GM19240 (cell line): Measurements from ENCODE around the gene FBXL12.
"Not testable (repeated sequence)": the region's sequence is repeated elsewhere in the genome, so short reads cannot be mapped to it uniquely, and the experiment has no call there.

ENCODE experiments used
- DNase-seq: peaks from one replicate; pipeline ENCODE4 v3.0.0; 2011; ENCODE audit warnings: low spot score; ENCODE audit not compliant: insufficient read length

FBXL12 gene, protein sequence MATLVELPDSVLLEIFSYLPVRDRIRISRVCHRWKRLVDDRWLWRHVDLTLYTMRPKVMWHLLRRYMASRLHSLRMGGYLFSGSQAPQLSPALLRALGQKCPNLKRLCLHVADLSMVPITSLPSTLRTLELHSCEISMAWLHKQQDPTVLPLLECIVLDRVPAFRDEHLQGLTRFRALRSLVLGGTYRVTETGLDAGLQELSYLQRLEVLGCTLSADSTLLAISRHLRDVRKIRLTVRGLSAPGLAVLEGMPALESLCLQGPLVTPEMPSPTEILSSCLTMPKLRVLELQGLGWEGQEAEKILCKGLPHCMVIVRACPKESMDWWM

DNA sequence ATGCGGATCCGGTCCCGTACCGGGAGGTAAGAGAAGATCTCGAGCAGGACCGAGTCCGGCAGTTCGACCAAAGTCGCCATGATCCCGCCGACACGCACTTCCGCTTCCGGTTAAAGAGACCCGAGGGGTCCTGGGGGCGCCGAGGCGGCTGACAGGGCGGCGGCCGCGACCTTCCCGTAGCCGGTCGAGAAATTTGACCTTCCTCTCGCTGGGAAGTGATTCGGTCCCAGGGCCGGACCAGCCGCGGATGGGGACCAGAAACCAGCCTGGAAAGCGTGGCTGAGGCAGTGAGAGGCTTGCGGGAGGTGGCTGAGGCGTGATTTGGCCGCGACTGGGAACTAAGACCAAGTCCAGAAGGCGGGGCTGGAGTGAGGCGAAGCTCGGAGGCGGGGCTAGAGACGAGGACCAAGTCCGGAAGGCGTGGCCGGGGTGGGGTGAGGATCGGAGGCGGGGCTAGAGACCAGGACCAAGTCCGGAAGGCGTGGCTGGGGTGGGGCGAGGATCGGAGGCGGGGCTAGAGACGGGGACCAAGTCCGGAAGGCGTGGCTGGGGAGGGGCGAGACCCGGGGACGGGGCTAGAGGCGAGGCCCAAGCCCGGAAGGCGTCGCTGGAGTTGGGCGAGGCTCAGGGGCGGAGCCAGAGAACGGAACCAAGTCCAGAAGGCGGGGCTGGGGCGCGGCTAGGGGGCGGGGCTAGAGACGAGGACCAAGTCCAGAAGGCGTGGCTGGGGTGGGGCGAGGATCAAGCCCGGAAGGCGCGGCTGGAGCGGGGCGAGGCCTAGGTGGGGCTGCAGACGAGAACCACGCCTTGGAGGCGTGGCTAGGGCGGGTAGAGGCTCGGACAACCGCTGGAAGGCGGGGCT lies at the start of gene FBXL12:
Gene FBXL12 (minus strand): TSS at position 346 of the 862 bp plus-strand sequence. CDS start 266 bp downstream, at position 80.
- peak; percentile 64 for DNase-seq

DNA sequence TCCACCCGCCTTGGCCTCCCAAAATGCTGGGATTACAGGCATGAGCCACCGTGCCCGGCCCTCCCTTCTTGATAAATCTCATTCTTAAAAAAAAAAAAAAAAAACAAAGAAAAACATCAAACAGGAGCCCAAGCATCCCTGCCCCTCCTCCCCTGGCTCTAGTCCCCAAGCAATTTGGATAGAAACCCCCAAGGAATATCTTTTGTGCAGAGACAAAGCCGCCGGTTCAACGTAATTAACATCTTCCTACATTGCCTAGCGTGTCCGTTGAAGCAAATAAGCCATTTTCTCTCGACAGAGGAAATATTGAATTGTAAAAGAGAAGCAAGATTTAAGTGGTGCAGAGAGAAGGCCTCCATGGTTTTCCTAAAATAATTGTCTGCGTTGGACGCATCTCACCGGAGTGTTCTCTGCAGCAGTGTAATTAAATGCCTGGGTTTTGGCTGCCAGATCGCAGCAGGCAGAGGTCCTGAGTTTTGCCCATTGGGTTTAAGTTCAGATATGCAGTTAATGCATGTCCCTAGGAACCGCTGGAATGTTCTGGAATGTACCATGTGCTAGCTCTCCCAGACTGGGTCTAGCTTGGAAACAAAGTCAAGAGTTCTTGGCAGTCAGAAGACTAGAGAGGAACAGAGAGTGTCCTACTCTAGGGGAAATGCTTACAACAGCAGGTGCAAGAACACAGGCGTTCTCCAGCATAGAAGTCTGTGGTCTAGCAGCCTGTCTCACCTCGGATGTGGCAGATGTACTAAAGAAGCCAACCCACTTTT lies 47.0 kb upstream of the FBXL12 start:
- no peak for DNase-seq

DNA sequence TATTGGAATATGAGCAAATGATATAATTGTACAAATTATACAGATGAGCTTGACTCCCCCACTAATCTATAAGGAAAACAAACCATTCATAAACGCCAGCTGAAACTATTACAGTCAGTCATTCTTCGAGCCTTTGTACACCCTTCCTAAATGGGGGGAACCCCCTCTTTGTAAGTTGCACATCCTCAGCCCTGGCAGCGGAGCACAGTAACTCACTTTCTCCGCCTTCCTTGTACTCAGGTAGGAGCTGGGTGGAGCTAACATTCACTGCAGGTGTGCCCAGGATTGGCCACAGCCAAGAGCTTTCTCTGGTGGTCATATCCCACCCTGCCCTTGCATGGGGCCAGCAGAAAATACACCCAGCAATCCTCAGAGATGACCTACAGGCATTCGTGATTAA lies 44.9 kb upstream of the FBXL12 start:
- DNase-seq, result no peak

DNA sequence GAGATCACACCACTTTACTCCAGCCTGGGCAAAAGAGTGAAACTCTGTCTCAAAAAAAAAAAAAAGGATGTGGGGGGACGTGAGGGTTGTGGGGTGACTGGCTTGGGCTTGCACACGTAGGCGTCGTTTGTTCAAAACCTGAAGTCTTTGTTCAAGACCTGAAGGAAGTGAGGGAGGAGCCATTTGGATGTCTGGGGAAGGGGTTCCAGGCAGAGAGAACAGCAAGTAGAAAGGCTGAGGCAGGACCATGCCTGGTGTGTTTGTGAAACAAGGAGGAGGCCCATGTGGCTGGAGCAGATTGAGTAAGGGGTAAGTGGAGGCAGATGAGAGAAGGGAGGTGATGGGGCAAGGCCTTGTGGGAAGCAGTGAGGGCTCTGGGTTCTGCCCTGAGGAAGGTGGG lies 44.1 kb upstream of the FBXL12 start:
- no peak for DNase-seq

DNA sequence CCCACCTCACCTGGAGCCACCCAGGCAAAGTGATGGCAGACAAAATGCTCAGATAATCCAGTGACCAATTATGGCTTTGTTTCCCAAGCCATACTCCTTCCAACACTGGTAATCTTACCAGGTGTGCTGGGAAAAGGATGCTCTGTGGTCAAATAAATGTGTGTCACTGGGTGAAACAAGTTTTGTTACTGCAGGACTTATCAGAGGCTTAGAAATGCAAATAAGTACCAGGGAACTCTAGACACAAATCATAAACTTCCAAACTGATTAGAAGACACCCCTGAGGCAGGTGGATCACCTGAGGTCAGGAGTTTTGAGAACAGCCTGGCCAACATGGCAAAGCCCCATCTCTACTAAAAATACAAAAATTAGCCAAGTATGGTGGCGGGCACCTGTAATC lies 42.6 kb upstream of the FBXL12 start:
- no peak for DNase-seq

DNA sequence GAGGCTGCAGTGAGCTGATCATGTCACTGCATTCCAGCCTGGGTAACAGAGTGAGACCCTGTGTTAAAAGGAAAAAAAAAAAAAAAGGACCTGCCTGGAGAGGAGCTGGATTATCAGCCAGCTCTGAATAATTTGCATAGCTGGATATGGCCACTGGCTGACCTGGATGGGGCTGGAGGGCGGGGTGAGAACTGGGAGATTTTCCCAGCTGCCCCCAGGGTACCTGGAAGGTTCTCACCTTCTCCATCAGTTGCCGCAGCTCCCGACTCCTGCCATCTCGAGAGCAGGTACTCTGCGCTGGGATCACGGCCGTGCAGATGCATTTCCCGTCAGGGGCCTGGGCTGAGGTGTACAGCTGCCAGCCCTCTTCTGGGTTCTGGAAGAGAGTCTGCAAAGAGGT lies 41.5 kb upstream of the FBXL12 start:
- no peak for DNase-seq

DNA sequence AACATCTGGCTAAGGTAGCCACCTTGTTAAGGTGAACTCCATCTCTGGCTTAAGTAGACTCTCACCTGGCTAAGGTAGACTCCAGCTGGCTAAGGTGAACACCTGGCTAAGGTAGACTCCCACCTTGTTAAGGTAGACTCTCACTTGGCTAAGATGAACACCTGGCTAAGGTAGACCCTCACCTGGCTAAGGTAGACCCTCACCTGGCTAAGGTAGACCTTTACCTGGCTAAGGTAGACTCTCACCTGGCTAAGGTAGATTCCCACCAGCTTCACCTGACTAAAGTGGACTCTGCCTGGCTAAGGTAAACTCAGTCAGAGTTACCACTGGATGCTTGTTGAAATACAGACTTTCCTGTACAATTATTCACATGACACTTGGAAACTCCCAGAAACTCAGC lies 39.9 kb upstream of the FBXL12 start:
- DNase-seq, result no peak

DNA sequence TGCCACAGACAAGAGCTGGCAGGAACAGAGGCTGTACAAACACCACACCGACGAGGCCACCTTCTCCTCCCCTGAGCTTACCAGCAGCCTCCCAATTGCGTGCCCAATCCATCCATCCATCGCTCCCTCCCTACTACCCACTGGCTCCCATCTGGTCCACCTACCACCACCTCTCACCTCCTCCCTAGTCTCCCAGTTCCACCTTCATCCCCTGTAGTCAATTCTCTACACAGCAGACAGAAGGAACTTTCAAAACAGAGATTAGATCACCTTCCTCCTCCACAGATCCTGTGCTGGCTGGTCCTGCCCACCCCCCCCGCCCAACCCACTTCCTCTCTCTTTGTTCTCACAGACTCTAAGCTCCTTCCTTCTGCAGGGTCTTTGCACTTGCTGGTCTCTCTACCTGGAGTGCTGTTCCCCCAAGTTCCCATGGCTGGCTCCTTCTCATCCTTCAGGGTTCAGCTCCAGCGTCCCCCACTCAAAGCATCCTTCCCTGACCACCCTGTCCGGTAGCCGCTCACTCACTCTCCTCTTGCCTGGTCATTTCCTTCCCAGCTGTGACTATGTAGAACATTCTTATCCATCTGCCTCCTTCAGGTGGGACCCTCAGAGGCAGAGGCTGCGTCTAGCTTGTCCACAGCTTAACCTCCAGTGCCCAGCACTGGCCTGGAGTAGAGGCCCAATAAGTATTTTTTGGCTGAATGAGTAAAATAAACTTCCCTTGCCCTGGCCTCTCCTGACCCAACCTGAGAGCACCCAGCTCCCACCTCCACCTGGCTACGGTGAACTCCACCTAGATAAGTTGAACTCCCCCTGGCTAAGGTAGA lies 39.3 kb upstream of the FBXL12 start:
- peak; percentile 41 for DNase-seq

DNA sequence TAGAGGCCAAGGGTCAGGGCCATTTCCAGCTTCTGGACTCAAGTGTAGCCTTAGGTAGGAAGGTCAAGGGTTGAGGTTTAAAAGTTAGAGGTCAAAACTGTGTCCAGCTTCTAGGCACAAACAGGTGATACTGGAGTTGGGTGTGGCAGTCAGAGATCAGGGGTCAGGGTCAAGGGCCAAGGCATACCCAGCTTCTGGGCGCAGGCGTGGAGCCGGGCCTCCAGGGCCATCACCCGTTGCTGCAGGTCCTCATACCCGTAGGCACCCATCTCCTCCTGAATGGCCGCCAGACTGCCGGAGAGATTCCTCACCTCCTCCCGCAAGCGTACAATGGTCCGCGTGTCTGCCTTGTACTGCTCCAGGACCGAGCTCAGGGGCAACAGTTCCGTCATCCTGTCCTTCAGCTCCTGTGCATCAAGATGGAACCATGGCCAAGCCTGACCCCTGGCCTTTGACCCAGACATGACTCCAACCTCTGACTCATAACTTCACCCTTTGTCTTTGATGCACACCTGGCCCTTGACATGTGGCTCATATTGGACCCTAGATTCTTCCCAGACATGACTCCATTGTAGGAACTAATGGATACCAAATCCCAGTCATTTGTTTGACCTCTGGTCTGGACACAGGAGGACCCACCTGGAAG lies 38.3 kb upstream of the FBXL12 start:
- no peak for DNase-seq

DNA sequence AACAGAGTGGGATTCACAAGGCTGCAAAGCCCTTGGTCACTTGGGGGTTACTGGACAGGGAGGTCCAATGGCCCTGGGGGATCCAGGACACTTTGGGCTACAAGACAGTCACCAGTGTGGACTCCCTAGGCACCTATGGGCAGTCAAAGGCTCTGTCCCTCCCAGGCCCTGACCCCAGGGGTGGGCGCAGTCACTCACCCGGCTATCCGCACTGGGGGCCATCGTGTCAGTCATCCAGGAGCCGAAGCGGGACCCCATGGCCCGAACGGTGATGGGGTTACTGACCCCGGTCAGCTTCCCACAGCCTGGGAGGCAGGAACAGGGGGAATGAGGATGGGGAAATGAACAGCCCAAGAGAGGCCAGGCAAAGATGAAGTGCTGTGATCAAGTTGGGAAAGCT lies 37.7 kb upstream of the FBXL12 start:
- no peak for DNase-seq

DNA sequence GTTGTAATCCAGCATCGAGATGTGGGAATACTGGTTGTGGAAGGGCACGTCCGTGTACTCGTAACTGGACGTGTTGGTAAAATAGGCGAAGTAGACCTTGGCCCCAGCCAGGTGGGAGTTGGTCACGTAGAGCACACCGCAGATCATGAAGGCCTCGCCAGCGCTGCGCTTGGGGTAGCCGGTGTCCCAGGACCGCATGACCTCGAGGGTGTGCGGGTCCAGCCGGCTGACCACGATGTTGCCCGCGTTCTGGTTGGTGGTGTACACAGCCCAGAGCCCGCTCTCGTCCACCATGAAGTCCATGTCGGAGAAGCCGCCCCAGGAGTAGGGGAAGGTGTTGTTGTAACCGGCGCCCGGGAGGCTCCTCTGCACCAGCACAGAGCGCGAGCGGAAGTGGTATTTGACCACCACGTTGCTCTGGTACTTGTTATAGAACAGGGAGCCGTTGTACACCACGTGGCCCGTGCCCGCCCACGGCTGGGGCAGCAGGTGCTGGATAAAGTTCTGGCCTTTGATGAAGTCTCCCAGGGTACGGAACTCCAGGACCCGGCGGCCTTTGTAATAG lies 35.5 kb upstream of the FBXL12 start:
- no peak for DNase-seq

DNA sequence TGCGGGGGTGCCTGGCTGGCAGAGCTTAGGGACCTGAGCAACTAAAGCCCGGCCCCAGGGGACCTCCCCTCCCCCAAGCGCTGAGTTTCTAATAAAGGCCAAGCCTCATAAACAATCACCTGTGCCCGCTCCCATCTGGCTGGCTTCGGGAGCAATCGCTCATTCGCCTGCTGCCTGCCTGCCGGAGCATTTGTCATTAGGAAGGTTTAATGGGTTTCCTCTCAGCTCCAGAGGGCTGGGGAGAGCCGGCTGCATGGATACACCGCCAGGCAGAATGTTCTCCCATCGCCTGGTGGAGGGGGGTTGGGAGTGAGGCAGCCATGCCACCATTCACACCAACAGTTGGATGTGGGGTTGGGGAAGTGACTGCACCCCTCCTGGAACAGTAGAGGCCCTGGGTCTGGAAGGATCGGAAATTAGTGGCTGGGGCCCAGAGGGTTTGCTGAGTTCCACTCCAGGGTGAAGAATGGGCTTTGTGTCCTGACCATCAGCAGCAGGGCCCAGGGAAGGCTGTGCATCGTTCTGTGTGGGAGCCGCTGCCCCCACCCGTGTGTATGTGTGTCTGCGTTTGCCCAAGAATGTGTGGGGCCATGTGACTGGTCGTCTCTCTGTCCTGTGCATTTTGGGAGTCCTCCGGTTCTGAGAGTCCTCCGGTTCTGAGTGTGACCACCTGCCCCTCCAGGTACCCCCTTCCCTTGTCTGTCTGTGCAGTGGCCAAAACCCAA lies 31.5 kb upstream of the FBXL12 start:
- no peak for DNase-seq

DNA sequence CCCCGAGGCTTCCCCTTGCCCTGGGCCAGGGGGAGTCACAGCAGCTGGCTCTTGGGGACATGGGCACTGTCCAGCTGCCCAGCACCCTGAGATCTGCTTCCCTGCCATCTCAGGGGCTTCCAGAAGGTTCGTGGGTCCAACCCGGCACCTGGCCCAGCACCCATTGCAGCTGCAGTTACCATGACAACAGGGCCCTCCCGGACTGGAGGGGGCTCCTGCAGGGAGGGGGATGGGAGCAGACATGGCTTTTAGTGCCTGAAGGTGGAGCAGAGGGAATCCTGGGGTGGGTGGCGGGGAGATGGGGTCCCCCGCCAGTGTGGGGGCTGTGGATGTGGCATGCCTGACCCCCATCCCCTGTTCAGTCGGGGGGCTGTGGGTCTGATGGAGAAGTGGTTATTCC lies 30.9 kb upstream of the FBXL12 start:
- DNase-seq, result no peak

DNA sequence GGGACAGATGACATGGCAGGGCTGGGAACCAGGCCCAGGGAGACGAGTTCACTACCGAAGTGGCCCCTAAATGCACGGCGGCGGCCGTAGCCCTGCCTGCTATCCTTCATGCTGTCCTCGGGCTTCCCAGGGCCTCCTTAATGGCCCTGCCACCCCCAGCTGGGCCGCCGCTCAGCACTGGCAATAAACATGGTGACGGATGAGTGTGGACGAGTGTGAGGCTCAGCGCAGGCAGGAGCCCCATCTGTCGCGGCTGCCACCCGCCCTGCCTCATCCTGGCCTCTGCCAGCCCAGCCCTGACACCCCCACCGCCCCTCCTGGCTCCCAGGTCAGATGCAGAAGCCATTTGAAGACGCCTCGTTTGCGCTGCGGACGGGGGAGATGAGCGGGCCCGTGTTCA lies 29.9 kb upstream of the FBXL12 start:
- no peak for DNase-seq

DNA sequence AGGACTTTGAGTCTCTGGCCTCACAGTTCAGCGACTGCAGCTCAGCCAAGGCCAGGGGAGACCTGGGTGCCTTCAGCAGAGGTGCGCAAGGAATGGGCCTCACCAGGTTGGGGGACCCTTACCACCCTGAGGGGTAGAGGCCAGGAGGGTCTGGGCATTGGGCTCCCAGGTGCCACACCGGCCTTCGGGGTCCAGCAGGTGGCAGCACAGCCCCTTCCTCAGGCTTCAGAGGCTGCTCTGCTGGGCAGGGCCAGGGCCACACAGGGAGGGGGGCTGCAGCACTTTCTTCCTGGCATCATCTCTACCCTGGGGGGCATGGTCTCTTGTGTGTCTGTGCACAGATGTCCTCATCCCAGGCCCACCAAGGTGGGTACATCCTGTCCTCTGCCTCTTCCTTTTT lies 29.2 kb upstream of the FBXL12 start:
- DNase-seq, result no peak

DNA sequence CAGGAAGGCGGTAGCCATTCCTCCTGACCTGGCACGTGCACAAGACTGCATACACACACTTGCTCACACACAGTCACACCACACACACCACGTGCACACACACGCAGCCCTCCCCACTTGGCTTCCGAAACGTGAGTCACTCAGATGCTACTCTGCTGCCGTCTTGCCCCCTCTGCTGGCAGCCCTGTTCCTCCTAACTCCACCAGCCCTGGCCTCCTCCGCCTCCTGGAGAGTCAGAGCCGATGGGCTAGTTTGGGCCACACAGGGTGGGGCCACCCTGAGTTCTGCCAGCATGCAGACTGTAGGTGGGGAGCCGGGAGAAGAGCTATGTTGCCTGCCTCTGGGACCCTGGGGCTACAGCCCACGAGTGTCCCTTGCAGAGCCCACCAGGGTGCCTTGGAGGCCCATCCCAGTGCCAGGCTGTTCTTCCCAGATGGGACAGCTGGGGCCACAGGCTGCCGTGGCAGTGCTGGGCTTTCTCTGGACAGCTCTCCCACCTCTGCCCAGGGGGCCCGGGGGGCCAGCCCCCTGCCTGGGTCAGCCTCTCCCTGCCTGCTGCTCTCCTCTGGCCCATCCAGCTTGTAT lies 28.3 kb upstream of the FBXL12 start:
- DNase-seq, result no peak

DNA sequence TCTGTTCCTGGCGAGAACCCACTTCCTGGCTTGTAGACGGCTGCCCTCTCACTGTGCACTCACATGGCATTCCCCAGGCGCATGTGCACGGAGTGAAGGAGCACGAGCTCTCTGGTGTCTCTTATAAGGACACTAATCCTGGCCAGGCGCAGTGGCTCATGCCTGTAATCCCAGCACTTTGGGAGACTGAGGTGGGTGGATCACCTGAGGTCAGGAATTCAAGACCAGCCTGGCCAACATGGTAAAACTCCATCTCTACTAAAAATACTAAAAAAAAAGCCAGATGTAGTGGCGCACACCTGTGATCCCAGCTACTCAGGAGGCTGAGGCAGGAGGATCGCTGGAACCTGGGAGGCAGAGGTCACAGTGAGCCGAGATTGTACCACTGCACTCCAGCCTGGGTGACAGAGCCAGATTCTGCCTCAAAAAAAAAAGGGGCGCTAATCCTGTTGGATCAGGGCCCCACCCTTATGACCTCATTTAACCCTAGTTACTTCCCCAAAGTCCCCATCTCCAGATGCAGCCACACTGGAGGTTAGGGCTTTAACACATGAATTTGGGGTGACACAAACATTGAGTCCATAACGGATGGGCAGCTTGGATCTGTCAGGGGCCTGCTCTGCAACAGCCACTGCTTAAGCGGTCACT lies 24.9 kb upstream of the FBXL12 start:
- DNase-seq, result not testable (repeated sequence)

DNA sequence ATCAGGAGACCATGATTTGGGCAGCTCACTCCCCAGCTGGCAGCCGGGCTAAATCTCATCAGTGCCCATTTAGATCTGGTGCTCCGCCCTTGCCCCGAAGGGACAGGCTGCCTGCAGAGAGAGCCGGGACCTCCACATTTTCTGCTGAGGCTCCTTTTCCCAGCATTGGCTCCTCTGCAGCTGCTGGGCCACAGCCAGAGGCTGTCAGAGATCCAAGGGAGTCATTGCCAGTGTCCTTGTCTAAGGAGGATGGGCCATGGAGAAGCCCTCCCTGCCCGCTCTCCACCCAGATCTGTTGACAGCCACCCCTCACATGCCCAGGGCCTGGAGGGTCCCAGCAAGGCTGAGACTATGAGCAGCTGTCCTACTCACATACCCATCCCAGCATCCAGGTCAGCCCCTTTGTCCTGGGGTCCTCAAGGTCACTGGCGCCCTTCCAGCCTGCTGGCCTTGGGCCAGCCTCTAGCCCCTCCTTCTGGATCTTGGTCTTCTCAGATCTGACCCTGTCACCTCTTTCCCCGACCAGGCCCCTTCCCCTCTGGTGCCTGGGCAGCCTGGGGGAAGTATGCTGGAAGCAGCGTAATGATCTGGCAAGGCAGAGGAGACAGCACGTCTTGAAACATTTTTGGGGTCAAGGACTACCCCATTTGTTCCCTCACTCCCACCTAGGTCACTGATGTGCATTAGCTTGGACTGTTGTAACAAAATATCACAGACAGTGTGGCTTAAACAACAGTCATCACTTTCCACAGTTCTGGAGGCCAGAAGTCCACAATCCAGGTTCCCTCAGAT lies 24.2 kb upstream of the FBXL12 start:
- DNase-seq, result no peak
